DMS53 (cell line): ENCODE results near the gene ZMIZ1.

Experiments used
- DNase-seq: peaks from one replicate; lab custom pipeline; 2025; lab: John Stamatoyannopoulos, UW

ZMIZ1 gene

GRCh38 chr10:79082035-79082373, 13.2 kb downstream of the ZMIZ1 start:
- DNase-seq = no peak

- DNase-seq = no peak
Observed at GRCh38 chr10:79082631-79083596, 14.1 kb downstream of the ZMIZ1 start.

GRCh38 chr10:79084012-79084971, 15.5 kb downstream of the ZMIZ1 start:
- DNase-seq = peak; percentile 91

GRCh38 chr10:79084972-79085597, 16.3 kb downstream of the ZMIZ1 start:
- no peak for DNase-seq

- DNase-seq = no peak
Observed at GRCh38 chr10:79086822-79087221, 18.1 kb downstream of the ZMIZ1 start.

- no peak for DNase-seq
Observed at GRCh38 chr10:79087721-79088120, 19.0 kb downstream of the ZMIZ1 start.

- DNase-seq = no peak
Observed at GRCh38 chr10:79088176-79088575, 19.4 kb downstream of the ZMIZ1 start.

- no peak for DNase-seq
Observed at GRCh38 chr10:79088613-79089355, 20.0 kb downstream of the ZMIZ1 start.

- no peak for DNase-seq
Observed at GRCh38 chr10:79089632-79090031, 20.9 kb downstream of the ZMIZ1 start.

- peak; percentile 64 for DNase-seq
Observed at GRCh38 chr10:79090134-79090803, 21.5 kb downstream of the ZMIZ1 start.

GRCh38 chr10:79092292-79092896, 23.6 kb downstream of the ZMIZ1 start:
- DNase-seq = no peak

GRCh38 chr10:79093658-79094411, 25.1 kb downstream of the ZMIZ1 start:
- DNase-seq = peak; percentile 95

GRCh38 chr10:79094412-79095175, 25.8 kb downstream of the ZMIZ1 start:
- DNase-seq = no peak

- no peak for DNase-seq
Observed at GRCh38 chr10:79095316-79095715, 26.6 kb downstream of the ZMIZ1 start.

GRCh38 chr10:79096514-79096913, 27.7 kb downstream of the ZMIZ1 start:
- no peak for DNase-seq

GRCh38 chr10:79097021-79097872, 28.5 kb downstream of the ZMIZ1 start:
- DNase-seq = no peak

- no peak for DNase-seq
Observed at GRCh38 chr10:79098061-79098460, 29.3 kb downstream of the ZMIZ1 start.

- DNase-seq = no peak
Observed at GRCh38 chr10:79098596-79099015, 29.8 kb downstream of the ZMIZ1 start.
